Measurements from ENCODE around the gene MRPS2.

- TF ChIP-seq CTCF (IDR thresholded peaks at IDR 0.05) (no peak), POLR2AphosphoS5 (IDR thresholded peaks at IDR 0.05; ENCODE audit: insufficient read depth in 1 of 2, low read depth in 1 of 2) (no peak)
Observed at GRCh38 chr9:135503371-135504261, 3.1 kb downstream of the MRPS2 start.

All from vagina (tissue), 2 donors.